Measurements from ENCODE around the gene EFHC2.

Gene EFHC2

GRCh38 chrX:44314808-44315207 is 28.7 kb downstream of the EFHC2 start:
- DNase-seq (ENCODE audit: low read depth, low spot score) = no peak
- TF ChIP-seq SUZ12 (IDR thresholded peaks at IDR 0.05; ENCODE audit: extremely low read depth, insufficient read depth, insufficient read length) (no peak), ZNF274 (IDR thresholded peaks at IDR 0.05; ENCODE audit: low read depth, low read length) (no peak), YY1 (IDR thresholded peaks at IDR 0.05; ENCODE audit: insufficient read depth, insufficient read length) (no peak)
- Histone ChIP-seq H3K36me3 (ENCODE audit: insufficient read depth, insufficient read length, low read length) (no peaks in the 10 kb centered on the region), H3K4me3 (ENCODE audit: insufficient read length, low read depth) (no peak overlapping the region), H3K9me3 (ENCODE audit: insufficient read depth, low read length) (no peaks in the 10 kb centered on the region), H3K9ac (ENCODE audit: insufficient read length, low read depth) (no peak overlapping the region), H3K4me1 (ENCODE audit: insufficient read depth, insufficient read length) (no peaks in the 10 kb centered on the region), H3K27me3 (ENCODE audit: insufficient read depth, insufficient read length) (no peaks in the 10 kb centered on the region)

DNA sequence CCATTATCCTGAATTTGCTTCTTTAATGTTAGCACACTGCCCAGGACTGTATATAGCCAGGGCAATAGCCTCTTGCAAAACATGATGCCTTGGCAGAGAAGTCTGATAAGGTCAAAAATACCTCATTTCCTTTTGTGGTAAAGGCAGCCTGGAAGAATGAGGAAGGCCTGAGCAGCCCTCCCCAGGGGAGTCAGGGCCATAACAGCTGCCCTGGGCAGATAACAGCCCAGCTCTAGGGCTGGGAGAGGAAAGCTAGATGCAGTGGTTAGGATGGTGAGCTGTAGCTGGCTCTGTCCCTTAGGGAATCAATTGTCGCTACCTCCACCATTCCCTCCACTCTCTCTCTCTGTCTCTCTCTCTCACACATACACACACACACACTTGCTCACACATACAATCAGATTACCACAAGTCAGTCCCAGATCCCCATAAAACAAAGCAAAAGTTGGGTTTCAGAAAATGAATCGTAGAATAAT is 29.2 kb downstream of the EFHC2 start:
- no peaks in the 10 kb centered on the region for H3K4me1 ChIP-seq (ENCODE audit: insufficient read depth, insufficient read length)
- H3K9me3 ChIP-seq (ENCODE audit: insufficient read depth, low read length) = no peaks in the 10 kb centered on the region
- H3K27me3 ChIP-seq (ENCODE audit: insufficient read depth, insufficient read length) = no peaks in the 10 kb centered on the region
- H3K4me3 ChIP-seq (ENCODE audit: insufficient read length, low read depth) = no peak overlapping the region
- H3K9ac ChIP-seq (ENCODE audit: insufficient read length, low read depth) = no peak overlapping the region
- DNase-seq (ENCODE audit: low read depth, low spot score) = no peak
- H3K36me3 ChIP-seq (ENCODE audit: insufficient read depth, insufficient read length, low read length) = no peaks in the 10 kb centered on the region
- TF ChIP-seq ZNF274 (IDR thresholded peaks at IDR 0.05; ENCODE audit: low read depth, low read length) = no peak
- no peak for TF ChIP-seq YY1 (IDR thresholded peaks at IDR 0.05; ENCODE audit: insufficient read depth, insufficient read length)
- no peak for TF ChIP-seq SUZ12 (IDR thresholded peaks at IDR 0.05; ENCODE audit: extremely low read depth, insufficient read depth, insufficient read length)

GRCh38 chrX:44312421-44312820 is 31.1 kb downstream of the EFHC2 start:
- no peaks in the 10 kb centered on the region for H3K4me1 ChIP-seq (ENCODE audit: insufficient read depth, insufficient read length)
- no peaks in the 10 kb centered on the region for H3K36me3 ChIP-seq (ENCODE audit: insufficient read depth, insufficient read length, low read length)
- TF ChIP-seq ZNF274 (IDR thresholded peaks at IDR 0.05; ENCODE audit: low read depth, low read length) = no peak
- no peak for TF ChIP-seq YY1 (IDR thresholded peaks at IDR 0.05; ENCODE audit: insufficient read depth, insufficient read length)
- TF ChIP-seq SUZ12 (IDR thresholded peaks at IDR 0.05; ENCODE audit: extremely low read depth, insufficient read depth, insufficient read length) = no peak
- DNase-seq (ENCODE audit: low read depth, low spot score) = no peak
- no peak overlapping the region for H3K9ac ChIP-seq (ENCODE audit: insufficient read length, low read depth)
- no peaks in the 10 kb centered on the region for H3K27me3 ChIP-seq (ENCODE audit: insufficient read depth, insufficient read length)
- no peaks in the 10 kb centered on the region for H3K9me3 ChIP-seq (ENCODE audit: insufficient read depth, low read length)
- H3K4me3 ChIP-seq (ENCODE audit: insufficient read length, low read depth) = no peak overlapping the region

DNA sequence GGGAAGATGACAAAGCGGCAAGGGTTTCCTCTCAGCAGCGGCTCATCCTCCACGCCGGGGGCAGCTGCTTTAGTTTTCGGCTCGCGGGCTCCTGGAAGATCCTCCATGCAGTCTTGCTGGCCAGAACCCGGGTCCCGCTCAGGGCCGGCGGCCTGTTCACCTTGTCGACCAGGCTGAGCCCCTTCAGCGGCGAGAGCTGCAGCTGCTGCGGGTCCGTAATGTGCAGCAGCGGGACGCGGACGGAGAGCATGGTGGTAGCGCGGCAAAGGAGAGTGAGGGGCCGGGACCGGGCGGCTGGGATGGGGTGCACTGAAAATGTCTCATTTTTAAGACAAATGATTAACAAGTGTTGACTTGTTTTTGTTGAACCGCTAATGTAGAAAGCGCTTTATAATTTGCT is 33.2 kb downstream of the EFHC2 start:
- Histone ChIP-seq H3K36me3 (ENCODE audit: insufficient read depth, insufficient read length, low read length) (no peaks in the 10 kb centered on the region), H3K9ac (ENCODE audit: insufficient read length, low read depth) (no peak overlapping the region), H3K4me3 (ENCODE audit: insufficient read length, low read depth) (no peak overlapping the region), H3K27me3 (ENCODE audit: insufficient read depth, insufficient read length) (no peaks in the 10 kb centered on the region), H3K9me3 (ENCODE audit: insufficient read depth, low read length) (no peaks in the 10 kb centered on the region), H3K4me1 (ENCODE audit: insufficient read depth, insufficient read length) (no peaks in the 10 kb centered on the region)
- no peak for DNase-seq (ENCODE audit: low read depth, low spot score)
- TF ChIP-seq ZNF274 (IDR thresholded peaks at IDR 0.05; ENCODE audit: low read depth, low read length) = no peak
- TF ChIP-seq YY1 (IDR thresholded peaks at IDR 0.05; ENCODE audit: insufficient read depth, insufficient read length) = no peak
- TF ChIP-seq SUZ12 (IDR thresholded peaks at IDR 0.05; ENCODE audit: extremely low read depth, insufficient read depth, insufficient read length) = no peak

DNA sequence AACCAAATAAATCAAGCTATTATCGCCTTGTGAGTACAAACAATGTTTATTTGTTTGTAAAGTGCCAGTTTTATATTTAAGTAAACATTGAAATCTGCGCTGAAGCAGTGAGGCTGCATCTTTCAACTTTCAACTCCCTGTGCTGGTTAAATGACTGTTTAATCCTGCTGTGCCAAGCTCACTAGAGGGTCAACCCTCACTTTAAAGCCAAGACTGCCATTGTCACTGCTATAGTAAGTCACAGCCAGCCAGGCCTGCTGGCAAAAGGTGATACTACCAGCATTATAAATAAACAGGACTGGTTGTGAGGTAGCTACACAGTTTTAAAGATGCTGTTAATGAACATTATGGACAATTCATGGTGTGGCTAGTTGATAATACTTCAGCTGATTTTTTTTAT is 34.6 kb downstream of the EFHC2 start:
- Histone ChIP-seq H3K36me3 (ENCODE audit: insufficient read depth, insufficient read length, low read length) (no peaks in the 10 kb centered on the region), H3K9me3 (ENCODE audit: insufficient read depth, low read length) (no peaks in the 10 kb centered on the region), H3K4me1 (ENCODE audit: insufficient read depth, insufficient read length) (no peaks in the 10 kb centered on the region), H3K4me3 (ENCODE audit: insufficient read length, low read depth) (no peak overlapping the region), H3K9ac (ENCODE audit: insufficient read length, low read depth) (no peak overlapping the region), H3K27me3 (ENCODE audit: insufficient read depth, insufficient read length) (no peaks in the 10 kb centered on the region)
- DNase-seq (ENCODE audit: low read depth, low spot score) = no peak
- TF ChIP-seq ZNF274 (IDR thresholded peaks at IDR 0.05; ENCODE audit: low read depth, low read length) (no peak), YY1 (IDR thresholded peaks at IDR 0.05; ENCODE audit: insufficient read depth, insufficient read length) (no peak), SUZ12 (IDR thresholded peaks at IDR 0.05; ENCODE audit: extremely low read depth, insufficient read depth, insufficient read length) (no peak)

DNA sequence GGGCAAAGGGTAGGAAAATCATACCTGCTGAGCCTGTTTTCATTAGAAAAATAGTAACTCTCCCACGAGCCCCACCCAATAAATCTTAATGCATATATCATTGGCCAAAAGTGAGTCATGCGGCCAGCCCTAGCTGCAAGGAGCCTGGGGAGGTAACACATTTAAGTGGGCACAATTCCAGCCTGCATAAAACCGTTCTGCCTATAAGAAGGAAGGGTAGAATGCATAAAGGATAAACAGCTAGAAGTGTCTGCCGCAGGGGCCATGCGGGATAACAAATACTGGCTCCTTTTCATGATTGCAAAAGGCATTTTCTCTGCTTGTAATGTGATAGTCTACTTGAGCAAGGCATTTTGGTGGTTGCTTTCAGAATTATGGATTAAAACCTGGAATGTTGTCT is 37.1 kb downstream of the EFHC2 start:
- no peak for TF ChIP-seq ZNF274 (IDR thresholded peaks at IDR 0.05; ENCODE audit: low read depth, low read length)
- no peak for TF ChIP-seq YY1 (IDR thresholded peaks at IDR 0.05; ENCODE audit: insufficient read depth, insufficient read length)
- no peak for TF ChIP-seq SUZ12 (IDR thresholded peaks at IDR 0.05; ENCODE audit: extremely low read depth, insufficient read depth, insufficient read length)
- Histone ChIP-seq H3K9me3 (ENCODE audit: insufficient read depth, low read length) (no peaks in the 10 kb centered on the region), H3K36me3 (ENCODE audit: insufficient read depth, insufficient read length, low read length) (no peaks in the 10 kb centered on the region), H3K4me3 (ENCODE audit: insufficient read length, low read depth) (no peak overlapping the region), H3K9ac (ENCODE audit: insufficient read length, low read depth) (no peak overlapping the region), H3K4me1 (ENCODE audit: insufficient read depth, insufficient read length) (no peaks in the 10 kb centered on the region), H3K27me3 (ENCODE audit: insufficient read depth, insufficient read length) (no peaks in the 10 kb centered on the region)
- no peak for DNase-seq (ENCODE audit: low read depth, low spot score)

DNA sequence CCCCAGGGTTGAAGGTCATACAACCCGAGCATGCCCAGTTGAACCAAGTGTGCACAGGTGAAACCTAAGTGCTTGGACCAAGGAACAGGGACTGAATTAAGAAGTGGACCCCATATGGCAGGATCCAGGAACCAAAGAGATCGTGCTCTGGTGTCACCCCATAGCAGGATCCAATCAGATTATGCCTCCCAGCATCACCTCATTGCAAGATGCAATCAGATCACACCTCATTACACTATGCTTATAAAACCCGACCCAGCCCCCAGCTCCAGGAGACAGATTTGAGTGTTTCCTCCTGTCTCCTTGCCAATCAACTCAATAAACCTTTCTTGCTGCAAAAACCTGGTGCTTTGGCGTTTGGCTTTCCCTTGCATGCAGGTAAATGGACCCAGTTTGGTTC is 37.6 kb downstream of the EFHC2 start:
- Histone ChIP-seq H3K9me3 (ENCODE audit: insufficient read depth, low read length) (no peaks in the 10 kb centered on the region), H3K27me3 (ENCODE audit: insufficient read depth, insufficient read length) (no peaks in the 10 kb centered on the region), H3K4me1 (ENCODE audit: insufficient read depth, insufficient read length) (no peaks in the 10 kb centered on the region), H3K4me3 (ENCODE audit: insufficient read length, low read depth) (no peak overlapping the region), H3K36me3 (ENCODE audit: insufficient read depth, insufficient read length, low read length) (no peaks in the 10 kb centered on the region), H3K9ac (ENCODE audit: insufficient read length, low read depth) (no peak overlapping the region)
- TF ChIP-seq SUZ12 (IDR thresholded peaks at IDR 0.05; ENCODE audit: extremely low read depth, insufficient read depth, insufficient read length) = no peak
- no peak for TF ChIP-seq YY1 (IDR thresholded peaks at IDR 0.05; ENCODE audit: insufficient read depth, insufficient read length)
- TF ChIP-seq ZNF274 (IDR thresholded peaks at IDR 0.05; ENCODE audit: low read depth, low read length) = no peak
- DNase-seq (ENCODE audit: low read depth, low spot score) = no peak
